GM23338 (cell line): ENCODE results near the gene SYNPR.

Source experiments
- CREB1 ChIP-seq: fragments of 250-450 bp; sonication (Bioruptor Pico); IDR thresholded peaks from 2 replicates; pipeline ENCODE4 v1.5.0; 2020; ENCODE audit warnings: low read depth, mild to moderate bottlenecking, moderate library complexity
- JUNB ChIP-seq: IDR thresholded peaks from one replicate; pipeline ENCODE4 v1.6.1; 2016; ENCODE audit warnings: antibody characterized with exemption; ENCODE audit not compliant: unreplicated experiment
- TF ChIP-seq, protein P1 (sequence below), 2 experiments: fragments of 200-600 bp in 1 of 2; sonication (generic) in 1 of 2; conservative IDR thresholded peaks; 2 replicates each; pipeline versions ENCODE4 v1.5.1 to v1.6.1; 2016 to 2017; ENCODE audit warnings: antibody characterized with exemption in 2 of 2, low read depth in 2 of 2, mild to moderate bottlenecking in 2 of 2, moderate library complexity in 1 of 2

DNA sequence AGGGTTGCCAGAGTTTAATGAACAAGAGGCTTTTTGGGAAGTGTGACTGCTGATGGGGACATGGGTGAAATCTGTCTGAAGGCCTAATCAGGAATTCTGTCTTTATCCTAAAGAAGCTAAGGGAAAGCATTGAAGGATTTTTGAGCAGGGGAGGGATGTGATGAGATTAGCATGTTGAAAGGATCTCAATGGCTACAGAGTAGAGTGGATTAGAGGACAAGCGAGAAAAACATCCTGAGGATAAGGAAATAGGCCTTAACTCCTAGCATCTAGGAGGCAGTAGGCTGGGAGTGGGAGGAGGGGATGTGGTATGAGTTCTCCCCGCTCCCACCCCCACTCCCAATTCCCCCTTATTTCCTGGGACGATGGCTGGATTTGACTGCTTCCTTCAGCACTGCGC is 339.3 kb downstream of the SYNPR start:
- TF ChIP-seq, protein P1, sequence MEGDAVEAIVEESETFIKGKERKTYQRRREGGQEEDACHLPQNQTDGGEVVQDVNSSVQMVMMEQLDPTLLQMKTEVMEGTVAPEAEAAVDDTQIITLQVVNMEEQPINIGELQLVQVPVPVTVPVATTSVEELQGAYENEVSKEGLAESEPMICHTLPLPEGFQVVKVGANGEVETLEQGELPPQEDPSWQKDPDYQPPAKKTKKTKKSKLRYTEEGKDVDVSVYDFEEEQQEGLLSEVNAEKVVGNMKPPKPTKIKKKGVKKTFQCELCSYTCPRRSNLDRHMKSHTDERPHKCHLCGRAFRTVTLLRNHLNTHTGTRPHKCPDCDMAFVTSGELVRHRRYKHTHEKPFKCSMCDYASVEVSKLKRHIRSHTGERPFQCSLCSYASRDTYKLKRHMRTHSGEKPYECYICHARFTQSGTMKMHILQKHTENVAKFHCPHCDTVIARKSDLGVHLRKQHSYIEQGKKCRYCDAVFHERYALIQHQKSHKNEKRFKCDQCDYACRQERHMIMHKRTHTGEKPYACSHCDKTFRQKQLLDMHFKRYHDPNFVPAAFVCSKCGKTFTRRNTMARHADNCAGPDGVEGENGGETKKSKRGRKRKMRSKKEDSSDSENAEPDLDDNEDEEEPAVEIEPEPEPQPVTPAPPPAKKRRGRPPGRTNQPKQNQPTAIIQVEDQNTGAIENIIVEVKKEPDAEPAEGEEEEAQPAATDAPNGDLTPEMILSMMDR (conservative IDR thresholded peaks at IDR 0.05; ENCODE audit: low read depth in 2 of 2), result no peak
- TF ChIP-seq JUNB, result no peak
- TF ChIP-seq CREB1 (CRISPR knock-in tag), result no peak
